ENCODE measurements around the gene BPIFA1.

Gene BPIFA1

GRCh38 chr20:33279261-33279910 lies 43.6 kb downstream of the BPIFA1 start:
- no peak for DNase-seq

GRCh38 chr20:33280000-33280680 lies 44.3 kb downstream of the BPIFA1 start:
- no peak for DNase-seq

DNA sequence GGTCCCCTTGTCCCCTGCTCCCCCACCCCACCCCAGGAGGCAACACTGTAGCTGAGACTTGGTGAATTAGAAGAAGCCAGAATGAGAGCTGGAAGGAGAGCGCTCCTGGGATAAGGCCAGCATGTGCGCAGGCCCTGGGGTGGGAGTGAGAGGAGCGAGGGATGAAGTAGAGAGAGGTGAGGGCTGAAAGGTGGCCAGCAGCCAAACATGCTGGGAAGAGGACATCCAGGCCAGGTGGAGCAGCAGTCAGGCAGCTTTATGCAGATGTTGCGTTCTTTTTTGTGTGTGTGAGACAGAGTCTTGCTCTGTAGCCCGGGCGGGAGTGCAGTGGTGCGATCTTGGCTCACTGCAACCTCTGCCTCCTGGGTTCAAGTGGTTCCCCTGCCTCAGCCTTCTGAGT lies 45.0 kb downstream of the BPIFA1 start:
- DNase-seq, result no peak

DNA sequence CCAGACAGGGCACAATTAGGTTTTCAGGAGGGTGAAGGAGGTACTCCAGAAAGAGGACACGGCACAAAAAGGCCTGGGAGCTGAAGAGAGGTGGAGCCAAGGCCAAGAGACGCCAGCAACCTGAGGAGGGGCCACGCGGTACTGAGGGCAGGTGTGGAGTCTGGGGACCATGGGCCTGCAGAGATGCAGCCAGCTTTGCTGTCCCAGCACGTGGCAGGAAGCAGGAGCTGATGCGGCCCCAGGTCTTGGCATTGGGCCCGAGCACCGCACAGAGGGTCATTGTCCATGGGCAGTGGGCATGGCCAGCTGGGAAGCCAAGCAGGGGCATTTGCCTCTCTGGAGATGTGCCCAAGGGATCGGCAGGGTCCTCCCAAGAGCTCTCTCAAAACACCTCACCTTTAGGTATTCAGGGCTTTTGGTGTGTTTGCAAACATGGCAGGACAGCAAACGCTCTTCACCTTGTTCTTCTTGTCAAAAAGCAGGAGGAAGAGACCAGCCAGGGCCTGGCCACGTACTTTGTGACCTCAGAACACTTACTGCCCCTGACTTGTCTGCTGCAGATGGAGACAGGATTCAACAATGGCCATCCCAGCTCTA lies 45.9 kb downstream of the BPIFA1 start:
- no peak for DNase-seq

- DNase-seq, result no peak
These were observed 46.6 kb downstream of the BPIFA1 start for GRCh38 chr20:33282196-33282934.

- no peak for DNase-seq
These were observed 47.3 kb downstream of the BPIFA1 start, which contains the start of gene BPIFB1 for GRCh38 chr20:33282991-33283555. BPIFB1 (plus strand) TSS chr20:33283214; CDS start chr20:33286074, 2,860 bp downstream.

GRCh38 chr20:33284284-33284683 lies 48.5 kb downstream of the BPIFA1 start:
- DNase-seq, result no peak

DNA sequence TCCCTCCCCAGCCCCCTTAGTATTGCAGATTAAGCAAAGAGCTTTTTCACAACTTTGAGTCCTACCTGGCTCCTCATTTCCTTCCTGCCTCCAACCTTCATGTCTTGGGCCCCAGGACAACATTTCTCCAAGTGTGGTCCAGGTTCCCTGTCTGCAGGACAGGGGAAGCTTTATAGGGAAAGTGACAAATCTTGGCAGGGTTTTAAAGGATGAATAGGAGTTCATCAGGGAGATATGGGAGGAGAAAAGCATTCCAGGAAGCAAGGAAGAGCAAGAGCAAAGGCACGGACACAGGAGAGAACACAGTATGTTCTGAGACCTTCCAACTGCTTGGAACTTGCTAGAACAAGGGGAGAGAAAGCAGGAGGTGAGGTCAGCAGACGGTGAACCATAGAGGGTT lies 49.1 kb downstream of the BPIFA1 start:
- no peak for DNase-seq

GRCh38 chr20:33285861-33286495 lies 50.2 kb downstream of the BPIFA1 start:
- DNase-seq, result no peak

- no peak for DNase-seq
These were observed 52.1 kb downstream of the BPIFA1 start for GRCh38 chr20:33287884-33288283.

DNA sequence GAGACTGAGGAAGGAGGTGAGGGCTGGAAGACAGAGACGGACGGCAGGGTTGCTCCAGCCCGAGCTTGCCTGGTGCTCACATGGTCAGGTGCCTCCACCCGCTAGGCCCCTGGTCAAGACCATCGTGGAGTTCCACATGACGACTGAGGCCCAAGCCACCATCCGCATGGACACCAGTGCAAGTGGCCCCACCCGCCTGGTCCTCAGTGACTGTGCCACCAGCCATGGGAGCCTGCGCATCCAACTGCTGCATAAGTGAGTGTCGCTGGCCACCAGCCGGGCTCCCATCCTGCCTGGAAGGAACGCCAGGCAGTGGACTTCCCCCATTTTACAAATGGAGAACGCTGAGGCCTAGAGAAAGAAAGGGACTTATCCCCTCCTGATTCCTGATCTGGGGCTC lies 55.1 kb downstream of the BPIFA1 start:
- DNase-seq, result no peak

GRCh38 chr20:33291416-33291815 lies 55.6 kb downstream of the BPIFA1 start:
- no peak for DNase-seq

DNA sequence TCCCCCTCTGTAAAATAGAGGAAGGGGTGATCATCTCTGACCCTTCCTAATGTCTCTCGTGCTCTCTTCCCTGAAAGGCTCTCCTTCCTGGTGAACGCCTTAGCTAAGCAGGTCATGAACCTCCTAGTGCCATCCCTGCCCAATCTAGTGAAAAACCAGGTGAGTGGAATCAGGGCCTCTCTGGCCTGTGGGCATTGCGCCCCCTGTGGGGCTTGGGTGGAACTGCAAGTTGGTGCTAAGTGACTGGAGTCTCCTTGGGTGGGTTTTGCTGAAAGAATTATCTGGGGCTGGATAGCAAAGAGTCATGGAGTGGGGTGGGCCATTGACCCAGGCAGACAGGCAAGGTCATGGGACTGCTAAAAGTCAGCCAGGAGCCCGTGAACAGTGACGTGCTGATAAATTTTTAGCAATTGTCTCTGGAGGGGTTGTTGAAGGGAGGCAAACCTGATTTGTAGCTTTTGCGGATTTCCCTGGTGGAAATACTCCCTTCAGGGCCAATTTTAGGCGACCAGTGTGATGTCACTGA lies 56.1 kb downstream of the BPIFA1 start:
- DNase-seq, result no peak
